Activated naive CD4-positive, alpha-beta T cell treated with anti-CD3 and anti-CD28 coated beads, Interleukin-2, amount 50 U/mL, for 24 hours (primary cell): ENCODE measurements around the gene NAT10.
A peak's percentile ranks its signal among the peaks of the same experiment; 100 is the strongest.
"Not testable (repeated sequence)": the region's sequence is repeated elsewhere in the genome, so short reads cannot be mapped to it uniquely, and the experiment has no call there.

Source experiments
- H3K27ac Mint-ChIP-seq: one replicate; pipeline ENCODE4 v1.8.0; 2021; ENCODE audit warnings: mild to moderate bottlenecking, mixed read lengths
- H3K27me3 Mint-ChIP-seq: one replicate; pipeline ENCODE4 v1.8.0; 2021; ENCODE audit warnings: mixed read lengths
- H3K36me3 Mint-ChIP-seq: one replicate; pipeline ENCODE4 v1.8.0; 2021; ENCODE audit warnings: mixed read lengths
- H3K4me1 Mint-ChIP-seq: one replicate; pipeline ENCODE4 v1.8.0; 2021; ENCODE audit warnings: mixed read lengths
- H3K4me3 Mint-ChIP-seq: one replicate; pipeline ENCODE4 v1.8.0; 2021; ENCODE audit warnings: mild to moderate bottlenecking, mixed read lengths
- H3K9me3 Mint-ChIP-seq: one replicate; pipeline ENCODE4 v1.8.0; 2021; ENCODE audit warnings: mixed read lengths

NAT10 gene

DNA sequence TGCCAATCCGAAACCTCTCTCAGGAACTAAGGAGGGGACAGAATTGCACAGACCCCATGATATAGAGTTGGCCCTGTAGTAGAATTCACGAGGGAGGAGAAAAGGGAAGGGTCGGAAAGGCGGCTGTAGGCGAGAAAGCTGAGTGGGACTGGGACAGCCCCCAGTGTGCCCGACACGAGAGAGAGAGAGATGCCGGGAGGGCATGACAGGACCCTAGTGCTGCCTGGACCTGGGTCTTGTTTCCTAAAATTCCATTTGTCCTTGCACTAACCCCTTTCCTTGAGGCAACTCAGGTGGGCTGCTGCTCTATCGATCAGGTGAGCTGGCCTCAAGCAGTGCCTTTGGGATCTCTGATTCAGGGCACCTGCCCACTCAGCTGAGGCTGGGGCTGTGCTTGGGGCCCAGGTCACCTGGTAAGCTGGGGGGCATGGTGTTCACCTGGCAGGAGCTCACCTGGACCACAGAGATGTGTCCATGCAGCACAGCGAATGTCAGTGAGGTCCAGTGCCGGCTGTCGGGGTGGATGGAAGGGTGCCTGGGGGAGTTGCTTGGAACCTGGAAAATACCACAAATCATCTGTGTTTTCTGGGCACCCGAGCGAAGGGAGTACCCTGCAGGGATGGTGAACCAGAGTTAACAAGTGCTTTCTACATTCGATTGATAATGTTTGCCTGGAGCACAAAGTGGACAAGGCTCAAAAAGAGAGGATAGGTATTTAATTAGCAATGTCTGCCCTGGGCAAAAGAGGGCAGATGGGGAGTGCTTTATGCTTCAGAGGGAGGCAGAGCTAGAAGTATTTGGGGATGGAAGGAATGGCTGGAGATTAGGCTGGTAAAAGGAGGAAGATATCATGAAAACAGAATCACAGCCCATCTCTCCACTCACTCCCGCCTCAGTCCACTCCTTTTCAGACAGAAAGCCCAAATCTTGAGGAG lies 61.6 kb downstream of the NAT10 start:
- Mint-ChIP-seq H3K4me3 (no peak overlapping the region), H3K36me3 (no peaks in the 10 kb centered on the region), H3K9me3 (no peaks in the 10 kb centered on the region), H3K27ac (no peak overlapping the region), H3K4me1 (no peaks in the 10 kb centered on the region), H3K27me3 (no peaks in the 10 kb centered on the region)

- no peaks in the 10 kb centered on the region for H3K36me3 Mint-ChIP-seq
- no peak overlapping the region for H3K27ac Mint-ChIP-seq
- H3K9me3 Mint-ChIP-seq: no peaks in the 10 kb centered on the region
- no peak overlapping the region for H3K4me3 Mint-ChIP-seq
- H3K4me1 Mint-ChIP-seq: no peaks in the 10 kb centered on the region
- no peaks in the 10 kb centered on the region for H3K27me3 Mint-ChIP-seq
These were observed 62.5 kb downstream of the NAT10 start for GRCh38 chr11:34167961-34168360.

DNA sequence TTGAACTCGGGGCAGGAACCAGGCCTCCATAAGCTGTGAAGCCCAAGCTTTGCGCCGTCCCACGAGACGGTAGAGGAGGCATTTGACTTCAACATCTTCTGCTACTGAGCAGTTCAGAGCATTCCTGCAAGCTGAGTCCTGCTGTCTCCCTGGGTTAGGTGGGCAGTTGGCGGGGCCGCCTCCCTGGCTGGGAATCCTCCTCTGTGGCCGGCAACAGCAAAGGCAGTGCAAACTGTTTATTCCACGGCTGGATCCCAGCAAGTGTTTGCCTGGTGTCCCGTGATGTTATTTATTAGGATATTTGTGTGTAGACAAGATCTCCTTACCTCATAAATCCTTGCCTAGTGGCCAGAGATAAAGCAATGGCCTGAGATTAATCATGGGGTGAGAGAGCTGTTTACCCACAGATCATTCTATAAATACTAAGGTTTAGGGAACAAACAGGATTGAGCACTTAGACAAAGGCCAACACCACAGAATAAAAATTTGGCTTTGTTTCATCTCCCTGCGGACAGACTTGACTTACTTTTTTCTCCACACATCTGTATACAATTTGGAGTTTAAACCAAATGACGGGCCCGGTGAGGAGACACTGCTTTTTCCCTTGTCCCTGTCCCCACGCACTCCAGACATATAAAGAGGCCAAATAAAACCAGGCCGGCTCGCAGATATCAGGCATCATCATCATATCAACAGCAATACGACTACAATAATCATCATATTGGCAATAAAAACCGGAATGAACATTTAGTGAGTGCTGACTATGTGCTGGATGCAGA lies 63.4 kb downstream of the NAT10 start:
- H3K9me3 Mint-ChIP-seq: no peaks in the 10 kb centered on the region
- H3K27me3 Mint-ChIP-seq: no peaks in the 10 kb centered on the region
- H3K27ac Mint-ChIP-seq: no peak overlapping the region
- peaks cover 4% of the 10 kb centered on the region for H3K4me1 Mint-ChIP-seq
- no peaks in the 10 kb centered on the region for H3K36me3 Mint-ChIP-seq
- H3K4me3 Mint-ChIP-seq: no peak overlapping the region

- Mint-ChIP-seq H3K27me3 (no peaks in the 10 kb centered on the region), H3K9me3 (no peaks in the 10 kb centered on the region), H3K4me3 (no peak overlapping the region), H3K36me3 (no peaks in the 10 kb centered on the region), H3K27ac (no peak overlapping the region), H3K4me1 (peaks cover 5% of the 10 kb centered on the region)
These were observed 64.3 kb downstream of the NAT10 start for GRCh38 chr11:34169686-34170085.

GRCh38 chr11:34173050-34173449 lies 67.6 kb downstream of the NAT10 start:
- no peaks in the 10 kb centered on the region for H3K36me3 Mint-ChIP-seq
- H3K4me3 Mint-ChIP-seq: no peak overlapping the region
- H3K4me1 Mint-ChIP-seq: peaks cover 5% of the 10 kb centered on the region
- H3K27me3 Mint-ChIP-seq: no peaks in the 10 kb centered on the region
- H3K27ac Mint-ChIP-seq: no peak overlapping the region
- H3K9me3 Mint-ChIP-seq: no peaks in the 10 kb centered on the region

- no peaks in the 10 kb centered on the region for H3K9me3 Mint-ChIP-seq
- H3K27ac Mint-ChIP-seq: peak overlapping the region; percentile 79
- peak overlapping the region; percentile 72 for H3K4me3 Mint-ChIP-seq
- peaks cover 5% of the 10 kb centered on the region for H3K4me1 Mint-ChIP-seq
- no peaks in the 10 kb centered on the region for H3K27me3 Mint-ChIP-seq
- H3K36me3 Mint-ChIP-seq: no peaks in the 10 kb centered on the region
These were observed 69.1 kb downstream of the NAT10 start for GRCh38 chr11:34174412-34175041.

DNA sequence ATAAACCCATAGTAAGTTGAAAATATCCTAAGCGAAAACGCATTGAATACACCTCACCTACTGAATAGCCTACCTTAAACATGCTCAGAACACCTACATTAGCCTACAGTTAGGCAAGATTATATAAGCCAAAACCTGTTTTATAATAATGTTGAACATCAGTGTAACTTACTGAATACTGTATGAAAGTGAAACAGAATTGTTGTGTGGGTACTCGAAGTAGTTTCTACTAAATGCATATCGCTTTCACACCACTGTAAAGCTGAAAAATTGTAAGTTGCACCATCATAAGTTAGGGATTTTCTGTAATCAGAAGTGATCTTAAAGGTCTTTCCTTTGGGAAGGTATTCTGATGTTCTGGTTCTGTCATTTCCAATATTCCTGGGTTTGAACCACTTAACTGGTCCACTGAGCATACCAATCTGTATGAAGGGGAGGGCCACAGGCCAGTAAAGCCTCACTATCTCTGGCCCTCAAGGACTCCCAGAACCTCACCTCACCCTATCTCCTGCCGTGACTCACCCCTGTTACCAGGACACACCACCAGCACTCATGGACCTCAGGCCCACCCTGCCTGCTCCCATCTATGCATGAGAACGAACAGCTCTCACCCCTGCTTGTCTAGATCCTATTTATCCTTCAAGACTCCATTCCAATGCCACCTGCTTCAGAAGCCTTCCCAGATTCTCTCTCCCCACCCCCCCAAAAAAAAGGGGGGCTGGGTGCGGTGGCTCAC lies 70.0 kb downstream of the NAT10 start:
- no peak overlapping the region for H3K27ac Mint-ChIP-seq
- no peaks in the 10 kb centered on the region for H3K36me3 Mint-ChIP-seq
- peak overlapping the region; percentile 42 for H3K4me3 Mint-ChIP-seq
- peaks cover 5% of the 10 kb centered on the region for H3K4me1 Mint-ChIP-seq
- H3K27me3 Mint-ChIP-seq: no peaks in the 10 kb centered on the region
- no peaks in the 10 kb centered on the region for H3K9me3 Mint-ChIP-seq

GRCh38 chr11:34176751-34177209 lies 71.4 kb downstream of the NAT10 start:
- Mint-ChIP-seq H3K27ac (no peak overlapping the region), H3K9me3 (no peaks in the 10 kb centered on the region), H3K27me3 (no peaks in the 10 kb centered on the region), H3K4me1 (peaks cover 5% of the 10 kb centered on the region), H3K4me3 (no peak overlapping the region), H3K36me3 (no peaks in the 10 kb centered on the region)

DNA sequence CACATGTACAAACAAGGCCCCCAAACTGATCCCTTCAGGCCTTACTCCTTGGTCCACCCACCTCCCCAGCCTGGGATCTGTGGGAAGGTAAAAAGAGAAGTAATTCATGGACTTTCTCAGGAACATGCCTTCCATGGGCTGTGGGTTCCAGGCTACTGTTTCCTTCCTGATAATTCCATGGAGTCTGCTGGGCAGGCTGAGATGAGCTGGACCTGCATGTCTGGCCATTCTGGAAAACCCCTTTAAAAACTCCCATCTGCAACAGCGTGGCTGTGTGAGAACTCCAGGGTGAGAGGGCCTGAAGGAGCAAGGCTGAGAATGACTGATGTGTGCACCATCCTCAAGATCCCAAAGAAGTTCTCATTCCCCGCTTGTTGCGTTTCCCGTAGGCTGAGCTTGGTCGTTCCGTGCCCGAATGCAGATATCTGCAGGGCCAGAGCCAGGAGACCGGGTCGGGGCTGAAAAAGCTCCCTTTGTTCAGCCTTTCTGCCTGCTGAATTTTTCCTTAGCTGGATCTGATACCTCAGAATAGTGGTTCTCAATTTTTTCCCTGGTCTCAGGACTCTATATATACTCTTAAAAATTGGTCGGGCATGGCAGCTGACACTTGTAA lies 72.9 kb downstream of the NAT10 start:
- no peaks in the 10 kb centered on the region for H3K36me3 Mint-ChIP-seq
- no peaks in the 10 kb centered on the region for H3K9me3 Mint-ChIP-seq
- H3K4me3 Mint-ChIP-seq: no peak overlapping the region
- H3K4me1 Mint-ChIP-seq: peaks cover 7% of the 10 kb centered on the region
- H3K27ac Mint-ChIP-seq: no peak overlapping the region
- H3K27me3 Mint-ChIP-seq: no peaks in the 10 kb centered on the region

GRCh38 chr11:34179026-34179675 lies 73.7 kb downstream of the NAT10 start:
- no peaks in the 10 kb centered on the region for H3K9me3 Mint-ChIP-seq
- no peaks in the 10 kb centered on the region for H3K27me3 Mint-ChIP-seq
- H3K27ac Mint-ChIP-seq: no peak overlapping the region
- H3K36me3 Mint-ChIP-seq: no peaks in the 10 kb centered on the region
- H3K4me1 Mint-ChIP-seq: peaks cover 3% of the 10 kb centered on the region
- no peak overlapping the region for H3K4me3 Mint-ChIP-seq

DNA sequence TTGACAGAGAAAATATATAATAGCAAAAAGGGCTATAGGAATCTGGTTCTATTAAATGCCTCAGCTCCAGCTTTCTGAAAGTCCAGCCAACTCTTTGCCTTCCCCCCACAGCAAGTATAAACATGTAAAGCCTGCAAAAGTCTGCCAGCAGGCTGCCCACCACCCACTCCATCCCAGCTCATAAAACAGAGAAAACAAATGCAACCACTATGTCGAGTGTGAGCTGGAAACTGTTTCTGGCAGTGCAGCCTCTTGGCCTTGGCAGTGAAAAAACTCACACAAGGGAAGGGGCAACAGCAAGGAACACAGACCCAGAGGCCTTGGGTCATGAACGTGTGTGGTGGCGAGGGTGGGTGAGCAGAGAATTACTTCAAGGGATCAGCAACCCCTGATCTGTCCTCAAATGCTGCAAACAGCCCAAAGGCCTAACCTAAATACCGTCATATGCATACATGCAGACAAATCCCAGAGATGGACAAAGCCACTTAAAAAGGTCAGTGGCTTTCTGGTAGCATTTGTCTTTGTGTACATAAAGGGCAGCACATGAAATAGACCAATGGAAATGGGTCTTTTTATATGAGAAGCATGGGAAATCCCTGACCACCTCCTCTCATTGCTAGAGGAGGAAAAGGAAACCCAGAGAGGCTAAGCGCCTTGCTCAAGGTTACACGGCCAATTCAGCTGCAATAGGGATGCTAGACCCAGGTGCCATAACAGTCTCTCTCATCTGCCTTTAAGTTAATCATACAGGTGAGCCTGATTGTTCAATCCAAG lies 74.8 kb downstream of the NAT10 start:
- Mint-ChIP-seq H3K4me3 (no peak overlapping the region), H3K27me3 (no peaks in the 10 kb centered on the region), H3K36me3 (no peaks in the 10 kb centered on the region), H3K27ac (no peak overlapping the region), H3K4me1 (peaks cover 3% of the 10 kb centered on the region), H3K9me3 (no peaks in the 10 kb centered on the region)

DNA sequence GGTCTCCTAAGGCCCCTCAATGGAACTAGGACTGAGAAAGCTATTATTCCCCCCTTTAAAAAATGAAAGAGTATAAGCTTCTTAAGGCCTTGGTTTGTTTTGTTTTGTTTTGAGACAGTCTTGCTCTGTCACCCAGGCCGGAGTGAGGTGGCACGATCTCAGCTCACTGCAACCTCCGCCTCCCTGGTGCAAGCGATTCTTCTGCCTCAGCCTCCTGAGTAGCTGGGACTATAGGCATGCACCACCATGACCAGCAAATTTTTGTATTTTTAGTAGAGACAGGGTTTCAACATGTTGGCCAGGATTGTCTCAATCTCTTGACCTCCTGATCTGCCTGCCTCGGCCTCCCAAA lies 75.4 kb downstream of the NAT10 start:
- H3K4me1 Mint-ChIP-seq, H3K27ac Mint-ChIP-seq, H3K27me3 Mint-ChIP-seq, H3K36me3 Mint-ChIP-seq, H3K4me3 Mint-ChIP-seq, H3K9me3 Mint-ChIP-seq: not testable (repeated sequence)

GRCh38 chr11:34181251-34181650 lies 75.8 kb downstream of the NAT10 start:
- Mint-ChIP-seq H3K4me3 (no peak overlapping the region), H3K27me3 (no peaks in the 10 kb centered on the region), H3K36me3 (no peaks in the 10 kb centered on the region), H3K4me1 (peaks cover 3% of the 10 kb centered on the region), H3K9me3 (no peaks in the 10 kb centered on the region), H3K27ac (no peak overlapping the region)

DNA sequence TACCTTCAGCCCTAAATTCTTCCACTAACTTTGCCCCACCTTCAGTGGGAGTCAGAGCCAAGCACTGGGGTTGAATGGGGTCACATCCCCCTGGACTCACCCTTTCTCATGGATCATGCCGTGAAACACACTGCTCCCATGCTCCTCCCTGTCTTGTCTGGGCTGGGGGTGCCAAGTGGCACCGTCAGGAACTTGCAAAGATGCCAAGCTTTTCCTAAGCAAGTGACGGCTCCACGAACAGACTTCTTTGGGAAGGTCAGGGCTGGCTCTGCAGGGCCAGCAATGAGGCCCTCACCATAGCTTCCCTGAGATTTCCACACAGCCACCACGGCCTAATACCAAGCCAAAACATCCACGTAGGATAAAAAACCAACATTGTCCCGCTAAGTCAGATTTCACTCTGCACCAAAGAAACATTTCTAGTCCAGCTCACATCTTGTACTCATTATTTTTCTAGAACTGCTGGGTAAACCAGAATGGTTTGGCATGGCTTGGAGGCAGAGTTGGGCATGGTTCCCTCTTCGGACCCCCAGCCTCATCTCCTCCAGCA lies 76.5 kb downstream of the NAT10 start:
- H3K9me3 Mint-ChIP-seq: no peaks in the 10 kb centered on the region
- H3K27me3 Mint-ChIP-seq: no peaks in the 10 kb centered on the region
- H3K27ac Mint-ChIP-seq: no peak overlapping the region

More for the DNA sequence above, 76.5 kb downstream of the NAT10 start:
- Mint-ChIP-seq H3K4me1 (peaks cover 3% of the 10 kb centered on the region), H3K36me3 (no peaks in the 10 kb centered on the region), H3K4me3 (no peak overlapping the region)
